PFSK-1 (cell line): ENCODE measurements around the gene TBRG1.
A peak's percentile ranks its signal among the peaks of the same experiment; 100 is the strongest.

Experiments
- FOXP2 ChIP-seq: optimal IDR thresholded peaks from 2 replicates; pipeline ENCODE3; 2011; ENCODE audit warnings: borderline replicate concordance, control low read depth, inconsistent platforms; ENCODE audit not compliant: insufficient read depth; ENCODE audit errors: extremely low read length, extremely low read depth
- REST ChIP-seq, 2 experiments: IDR thresholded peaks; 2 replicates each; pipeline versions ENCODE4 v1.6.1 to v1.8.0; 2011 to 2012; ENCODE audit warnings: low read depth in 2 of 2, low read length in 2 of 2, control low read depth in 1 of 2, inconsistent platforms in 1 of 2, mild to moderate bottlenecking in 1 of 2, moderate library complexity in 1 of 2; ENCODE audit not compliant: insufficient read depth in 1 of 2
- SIN3A ChIP-seq: IDR thresholded peaks from 2 replicates; pipeline ENCODE4 v1.6.1; 2012; ENCODE audit warnings: mild to moderate bottlenecking, low read length, moderate library complexity, borderline replicate concordance; ENCODE audit not compliant: insufficient read depth

GRCh38 chr11:124612567-124613246 lies 10.0 kb upstream of the TBRG1 start:
- TF ChIP-seq REST (IDR thresholded peaks at IDR 0.05; ENCODE audit: insufficient read depth in 1 of 2, low read depth in 2 of 2, low read length in 2 of 2) (peak; percentile 63 to 86), FOXP2 (no peak), SIN3A (no peak)
